ENCODE results near the gene CMSS1.

GRCh38 chr3:99955773-99956562 lies 138.3 kb downstream of the CMSS1 start:
- TF ChIP-seq CTCF (IDR thresholded peaks at IDR 0.05) (no peak), EP300 (IDR thresholded peaks at IDR 0.05) (no peak)

Data from esophagus muscularis mucosa (tissue), 3 donors.